Activated B cell treated with CpG ODN at 0.5 μM for 24 hours (primary cell): ENCODE data around the gene CYP17A1. TPM values are rescaled to one million over a fixed set of nuclear protein-coding genes. Genes with fewer than 3 reads are reported as not detected.

Experiments used
- ATAC-seq: fragments of 200-7000 bp; cut with Tn5 transposase; one replicate; pipeline ENCODE4 v1.10.0; 2021; ENCODE audit warnings: low read depth, mild to moderate bottlenecking, moderate library complexity
- CTCF ChIA-PET: fragments of 350-600 bp; sonication (Branson Sonifier 250); formaldehyde crosslinking; loops from one replicate; lab custom pipeline; 2021; ENCODE audit warnings: antibody characterized with exemption; lab: Charles Lee
- POLR2A ChIA-PET: fragments of 350-600 bp; sonication (Branson Sonifier 250); formaldehyde crosslinking; loops from one replicate; lab custom pipeline; 2021; ENCODE audit warnings: antibody characterized with exemption; lab: Charles Lee
- DNase-seq: peaks from one replicate; pipeline ENCODE4 v3.0.0; 2022
- H3K27ac Mint-ChIP-seq: one replicate; pipeline ENCODE4 v1.8.0; 2020; ENCODE audit warnings: mixed read lengths
- H3K27me3 Mint-ChIP-seq: one replicate; pipeline ENCODE4 v1.8.0; 2021; ENCODE audit warnings: mixed read lengths
- H3K36me3 Mint-ChIP-seq: one replicate; pipeline ENCODE4 v1.8.0; 2021; ENCODE audit warnings: low read depth, mixed read lengths
- H3K4me1 Mint-ChIP-seq: one replicate; pipeline ENCODE4 v1.8.0; 2021; ENCODE audit warnings: mixed read lengths
- H3K4me3 Mint-ChIP-seq: one replicate; pipeline ENCODE4 v1.8.0; 2020; ENCODE audit warnings: mild to moderate bottlenecking, mixed read lengths
- H3K9me3 Mint-ChIP-seq: one replicate; pipeline ENCODE4 v1.8.0; 2020; ENCODE audit warnings: mixed read lengths
- CTCF ChIP-seq: fragments of 200-600 bp; IDR thresholded peaks from one replicate; pipeline ENCODE4 v1.8.0; 2022; ENCODE audit warnings: antibody characterized with exemption, mild to moderate bottlenecking
- intact Hi-C: fragments of 100-400 bp; cut with micrococcal nuclease; formaldehyde crosslinking; loops from one replicate; pipeline ENCODE4 v1.15.1; 2024
- total RNA-seq: library from RNA; stranded (reverse); gene quantifications from 2 replicates; pipeline ENCODE4 v1.2.3, GENCODE V29; 2022

CYP17A1 gene
- total RNA-seq, 1 donor from 2014 or later: not detected

- no peaks in the 10 kb centered on the region for H3K9me3 Mint-ChIP-seq
- no peak overlapping the region for H3K4me3 Mint-ChIP-seq
- POLR2A ChIA-PET: interaction anchor here (0.6 kb wide), 1 partner anchor 38 kb away, joined by 3 read pairs; no protein-coding TSS in a partner anchor
These were observed 23.3 kb downstream of the CYP17A1 start for GRCh38 chr10:102813734-102814452.

GRCh38 chr10:102813017-102813541, 24.1 kb downstream of the CYP17A1 start:
- CTCF ChIA-PET: no interaction called here

More at GRCh38 chr10:102813734-102814452, 23.3 kb downstream of the CYP17A1 start:
- CTCF ChIA-PET: no interaction called here
- intact Hi-C loops: loop anchor here (2.0 kb wide), 1 partner anchor 17 kb away; no protein-coding TSS in a partner anchor
- H3K36me3 Mint-ChIP-seq: peaks cover 62% of the 10 kb centered on the region
- H3K4me1 Mint-ChIP-seq: peaks cover 42% of the 10 kb centered on the region
- TF ChIP-seq CTCF: no peak
- peak; percentile 64 for ATAC-seq
- no peak for DNase-seq
- peak overlapping the region; percentile 69 for H3K27ac Mint-ChIP-seq
- H3K27me3 Mint-ChIP-seq: no peaks in the 10 kb centered on the region

GRCh38 chr10:102812231-102812876, 24.9 kb downstream of the CYP17A1 start:
- Mint-ChIP-seq H3K27ac (peak overlapping the region; percentile 79), H3K27me3 (no peaks in the 10 kb centered on the region), H3K9me3 (no peaks in the 10 kb centered on the region), H3K4me3 (peak overlapping the region; percentile 51), H3K4me1 (peaks cover 39% of the 10 kb centered on the region), H3K36me3 (peaks cover 69% of the 10 kb centered on the region)
- ChIA-PET CTCF (no interaction called here), POLR2A (interaction anchor here (0.9 to 1.0 kb wide), 2 partner anchors 59 to 68 kb away, joined by 3 read pairs; no protein-coding TSS in a partner anchor)
- DNase-seq (no peak), ATAC-seq (peak; percentile 56)
- no peak for TF ChIP-seq CTCF
- intact Hi-C loops: no loop called here

More at GRCh38 chr10:102813017-102813541, 24.1 kb downstream of the CYP17A1 start:
- no peak for TF ChIP-seq CTCF
- intact Hi-C loops: no loop called here
- Mint-ChIP-seq H3K9me3 (no peaks in the 10 kb centered on the region), H3K36me3 (peaks cover 69% of the 10 kb centered on the region), H3K4me1 (peaks cover 39% of the 10 kb centered on the region), H3K4me3 (no peak overlapping the region), H3K27me3 (no peaks in the 10 kb centered on the region), H3K27ac (no peak overlapping the region)
- ATAC-seq: no peak
- no peak for DNase-seq
- POLR2A ChIA-PET: interaction anchor here (0.9 to 1.0 kb wide), 2 partner anchors 59 to 69 kb away, joined by 3 read pairs; no protein-coding TSS in a partner anchor

- H3K9me3 Mint-ChIP-seq: no peaks in the 10 kb centered on the region
- POLR2A ChIA-PET: no interaction called here
- no peaks in the 10 kb centered on the region for H3K27me3 Mint-ChIP-seq
- H3K4me1 Mint-ChIP-seq: peaks cover 39% of the 10 kb centered on the region
- H3K4me3 Mint-ChIP-seq: no peak overlapping the region
- no peak for DNase-seq
- CTCF ChIA-PET: no interaction called here
- no peak for TF ChIP-seq CTCF
- H3K27ac Mint-ChIP-seq: no peak overlapping the region
- no peak for ATAC-seq
- intact Hi-C loops: no loop called here
- H3K36me3 Mint-ChIP-seq: peaks cover 74% of the 10 kb centered on the region
These were observed 25.9 kb downstream of the CYP17A1 start for GRCh38 chr10:102811346-102811745.

- POLR2A ChIA-PET: interaction anchor here (1.0 kb wide), 1 partner anchor 93 kb away, joined by 5 read pairs; no protein-coding TSS in a partner anchor
- Mint-ChIP-seq H3K27me3 (no peaks in the 10 kb centered on the region), H3K27ac (peak overlapping the region; percentile 37), H3K4me1 (peaks cover 25% of the 10 kb centered on the region), H3K4me3 (no peak overlapping the region), H3K36me3 (peaks cover 63% of the 10 kb centered on the region), H3K9me3 (no peaks in the 10 kb centered on the region)
- ATAC-seq: no peak
- no peak for DNase-seq
- intact Hi-C loops: no loop called here
- no peak for TF ChIP-seq CTCF
- CTCF ChIA-PET: no interaction called here
These were observed 28.8 kb downstream of the CYP17A1 start for GRCh38 chr10:102808380-102808779.
